ENCODE data around the gene PTPMT1. TPM values are rescaled to one million over a fixed set of nuclear protein-coding genes. Genes with fewer than 3 reads are reported as not detected.
A peak's percentile ranks its signal among the peaks of the same experiment; 100 is the strongest.
"Not testable (repeated sequence)": the region's sequence is repeated elsewhere in the genome, so short reads cannot be mapped to it uniquely, and the experiment has no call there.

PTPMT1 gene
- total RNA-seq, 4 donors from 2014 or later = 67.7 to 92.3 (median 78.7) TPM

DNA sequence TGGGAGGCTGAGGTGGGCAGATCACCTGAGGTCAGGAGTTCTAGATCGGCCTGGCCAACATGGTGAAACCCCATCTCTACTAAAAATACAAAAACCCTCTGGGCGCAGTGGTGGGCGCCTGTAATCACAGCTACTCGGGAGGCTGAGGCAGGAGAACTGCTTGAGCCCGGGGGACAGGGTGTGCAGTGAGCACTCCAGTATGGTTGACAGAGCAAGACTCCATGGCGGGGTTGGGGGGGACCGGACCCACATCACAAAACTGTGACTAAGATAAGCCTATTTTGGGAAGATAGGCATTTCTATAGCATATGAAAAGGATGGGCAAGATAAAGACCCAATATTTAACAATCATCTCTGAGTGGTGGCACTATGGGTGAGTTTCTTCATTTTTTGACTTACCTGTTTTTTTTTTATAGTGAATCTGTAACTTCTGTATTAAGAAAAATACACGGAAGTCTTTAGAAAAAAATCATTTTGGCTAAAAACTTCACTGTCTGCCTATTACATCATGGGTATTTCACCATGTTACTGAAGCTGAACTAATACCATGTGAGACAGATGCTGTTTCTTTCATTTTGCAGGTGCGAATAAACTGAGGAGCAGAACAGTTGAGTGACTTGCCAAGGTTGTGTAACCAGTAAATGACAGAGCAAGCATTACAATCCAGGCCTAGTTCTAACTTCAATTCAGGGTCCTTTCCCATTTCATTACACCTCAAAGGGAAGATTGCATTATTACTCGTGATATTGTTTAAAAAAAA is 14.9 kb upstream of the PTPMT1 start:
- Histone ChIP-seq H3K27me3 (no peaks in the 10 kb centered on the region), H3K4me3 (peak overlapping the region in 1 of 4 donors; percentile 93), H3K4me1 (peaks cover 27 to 57% (median 42%) of the 10 kb centered on the region in 3 donors), H3K9me3 (no peaks in the 10 kb centered on the region), H3K27ac (peak overlapping the region in 3 of 4 donors; percentile 94 to 96 (median 95)), H3K36me3 (peaks cover 0 to 6% (median 0%) of the 10 kb centered on the region in 3 donors)
- no peak for DNase-seq
- intact Hi-C loops (cut with DNase I) = no loop called here
- TF ChIP-seq POLR2A (IDR thresholded peaks at IDR 0.05) = no peak
- TF ChIP-seq, protein P1, sequence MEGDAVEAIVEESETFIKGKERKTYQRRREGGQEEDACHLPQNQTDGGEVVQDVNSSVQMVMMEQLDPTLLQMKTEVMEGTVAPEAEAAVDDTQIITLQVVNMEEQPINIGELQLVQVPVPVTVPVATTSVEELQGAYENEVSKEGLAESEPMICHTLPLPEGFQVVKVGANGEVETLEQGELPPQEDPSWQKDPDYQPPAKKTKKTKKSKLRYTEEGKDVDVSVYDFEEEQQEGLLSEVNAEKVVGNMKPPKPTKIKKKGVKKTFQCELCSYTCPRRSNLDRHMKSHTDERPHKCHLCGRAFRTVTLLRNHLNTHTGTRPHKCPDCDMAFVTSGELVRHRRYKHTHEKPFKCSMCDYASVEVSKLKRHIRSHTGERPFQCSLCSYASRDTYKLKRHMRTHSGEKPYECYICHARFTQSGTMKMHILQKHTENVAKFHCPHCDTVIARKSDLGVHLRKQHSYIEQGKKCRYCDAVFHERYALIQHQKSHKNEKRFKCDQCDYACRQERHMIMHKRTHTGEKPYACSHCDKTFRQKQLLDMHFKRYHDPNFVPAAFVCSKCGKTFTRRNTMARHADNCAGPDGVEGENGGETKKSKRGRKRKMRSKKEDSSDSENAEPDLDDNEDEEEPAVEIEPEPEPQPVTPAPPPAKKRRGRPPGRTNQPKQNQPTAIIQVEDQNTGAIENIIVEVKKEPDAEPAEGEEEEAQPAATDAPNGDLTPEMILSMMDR (IDR thresholded peaks at IDR 0.05) = no peak
- 68 to 79% methylated on average over 10 of the region's 10 CpGs for WGBS, 2 donors

DNA sequence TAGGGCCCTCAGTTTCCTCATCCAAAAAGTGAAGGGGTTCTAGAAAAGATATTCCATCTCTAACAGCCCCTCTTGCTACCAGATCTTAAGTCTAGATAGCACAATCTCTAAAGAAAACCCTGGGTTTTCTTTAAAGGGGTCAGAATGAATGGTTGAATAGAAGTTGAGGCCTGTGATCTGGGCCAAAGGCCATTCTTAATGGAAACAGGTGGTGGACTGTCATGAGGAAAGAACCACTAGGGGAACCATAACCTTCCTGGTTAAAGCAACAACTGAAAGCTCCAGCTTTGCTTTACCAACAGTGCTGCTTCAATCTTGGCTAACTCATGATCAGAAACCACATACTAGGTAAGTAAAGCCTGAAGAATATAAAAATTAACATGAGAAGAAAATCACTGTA is 14.3 kb upstream of the PTPMT1 start:
- Histone ChIP-seq H3K27ac (peak overlapping the region; percentile 52 to 96 (median 94)), H3K27me3 (no peaks in the 10 kb centered on the region), H3K4me3 (peak overlapping the region; percentile 93 to 96 (median 94)), H3K9me3 (no peaks in the 10 kb centered on the region), H3K36me3 (peaks cover 0 to 6% (median 0%) of the 10 kb centered on the region in 3 donors), H3K4me1 (peaks cover 27 to 57% (median 42%) of the 10 kb centered on the region in 3 donors)
- no peak for TF ChIP-seq POLR2A (IDR thresholded peaks at IDR 0.05)
- TF ChIP-seq, protein P1 (IDR thresholded peaks at IDR 0.05) = peak in 2 of 6 experiments; percentile 20 to 50
- intact Hi-C loops (cut with DNase I) = no loop called here
- DNase-seq = no peak

DNA sequence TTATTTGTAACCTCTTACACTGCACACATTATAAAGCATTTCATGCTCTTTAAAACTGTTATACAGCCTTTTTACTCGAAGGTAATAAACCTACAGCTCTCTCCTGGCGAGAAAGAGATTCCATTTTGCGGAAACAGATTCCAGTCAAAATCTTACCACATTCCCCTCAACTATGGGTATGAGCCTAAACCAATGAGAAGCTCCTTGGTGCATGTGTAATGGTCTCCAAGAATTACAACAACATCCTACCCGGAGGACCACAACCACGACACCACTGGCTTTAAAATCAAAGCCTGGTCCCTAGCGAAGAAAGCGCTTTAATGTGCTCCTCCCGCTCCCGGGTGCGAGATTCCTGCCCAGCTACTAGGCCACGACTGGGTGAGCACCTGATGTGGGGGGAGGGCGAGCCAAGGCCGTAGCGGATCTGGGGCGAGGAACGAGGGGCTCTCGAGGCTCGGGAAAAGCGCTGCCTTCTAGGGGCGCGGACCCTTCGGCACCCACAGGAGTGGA is 13.3 kb upstream of the PTPMT1 start:
- peaks cover 27 to 56% (median 39%) of the 10 kb centered on the region in 3 donors for H3K4me1 ChIP-seq

DNA sequence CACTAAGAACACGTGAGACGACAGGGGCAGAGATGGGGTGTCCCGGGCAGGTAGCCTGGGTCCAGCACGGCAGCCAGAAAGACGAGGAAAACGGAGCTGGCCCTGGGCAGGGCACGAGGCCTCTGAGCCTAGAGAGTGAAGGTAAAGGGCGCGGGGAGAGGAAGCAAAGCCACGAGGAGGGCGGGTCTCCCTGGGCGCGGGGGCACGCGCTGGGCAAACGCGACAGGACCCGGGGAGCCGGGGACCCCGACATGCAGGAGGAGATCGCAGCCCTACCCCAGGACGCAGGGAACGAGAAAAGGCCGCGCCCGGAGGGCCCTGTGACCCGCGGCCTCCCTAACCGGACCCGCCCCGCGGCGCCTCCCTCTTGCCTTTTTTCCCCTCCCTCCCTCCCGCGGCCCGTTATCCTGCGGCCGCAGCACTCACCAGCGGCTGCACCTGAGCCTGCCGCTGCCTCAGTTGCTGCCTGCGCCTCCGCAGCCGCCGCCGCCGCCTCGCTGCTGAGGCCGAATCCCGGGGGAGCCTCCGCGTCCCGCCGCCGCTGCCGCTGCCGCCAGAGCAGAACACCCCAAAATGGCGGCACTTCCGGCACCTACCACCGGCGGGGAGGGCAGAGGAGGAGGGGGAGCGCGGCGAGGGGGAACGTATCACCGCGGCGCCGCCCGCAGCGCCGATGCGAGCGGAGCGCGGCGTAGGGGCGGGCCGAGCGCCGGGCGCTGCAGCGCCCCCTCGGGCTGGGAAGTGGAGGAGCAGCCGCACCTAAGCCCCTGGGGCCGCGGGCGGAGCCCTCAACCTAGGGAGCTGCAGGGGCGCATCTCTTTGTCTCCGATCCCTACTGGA is 12.6 kb upstream of the PTPMT1 start, which contains the start of gene CELF1:
Gene CELF1 (minus strand): TSS at position 567 of the 840 bp plus-strand sequence. CDS start 53,609 bp downstream, outside the sequence.
- H3K27ac ChIP-seq = peak within 1 kb of the TSS; percentile 94 to 96 (median 96)
- 1% methylated on average over 15 to 25 of the region's 89 CpGs for WGBS, 2 donors
- peak in 3 of 4 donors; percentile 38 to 74 (median 44) for TF ChIP-seq POLR2A (IDR thresholded peaks at IDR 0.05)
- TF ChIP-seq, protein P1 (IDR thresholded peaks at IDR 0.05) = peak; percentile 81 to 99 (median 93)
- H3K4me1 ChIP-seq = peaks cover 24 to 50% (median 32%) of the 10 kb centered on the region in 3 donors
- no peaks in the 10 kb centered on the region for H3K9me3 ChIP-seq
- DNase-seq = peak; percentile 54
- H3K36me3 ChIP-seq = peaks cover 0 to 6% (median 0%) of the 10 kb centered on the region in 3 donors
- H3K4me3 ChIP-seq = peak within 1 kb of the TSS; percentile 93 to 96 (median 94)
- intact Hi-C loops (cut with DNase I) = no loop called here
- no peaks in the 10 kb centered on the region for H3K27me3 ChIP-seq

More for the DNA sequence above, 13.3 kb upstream of the PTPMT1 start:
- TF ChIP-seq POLR2A (IDR thresholded peaks at IDR 0.05) = no peak
- Histone ChIP-seq H3K9me3 (no peaks in the 10 kb centered on the region), H3K36me3 (peaks cover 0 to 6% (median 0%) of the 10 kb centered on the region in 3 donors), H3K27me3 (no peaks in the 10 kb centered on the region), H3K27ac (peak overlapping the region; percentile 94 to 96 (median 96)), H3K4me3 (peak overlapping the region; percentile 93 to 96 (median 94))
- WGBS, 2 donors = 1 to 3% methylated on average over 5 to 7 of the region's 22 CpGs
- intact Hi-C loops (cut with DNase I) = no loop called here
- no peak for DNase-seq

DNA sequence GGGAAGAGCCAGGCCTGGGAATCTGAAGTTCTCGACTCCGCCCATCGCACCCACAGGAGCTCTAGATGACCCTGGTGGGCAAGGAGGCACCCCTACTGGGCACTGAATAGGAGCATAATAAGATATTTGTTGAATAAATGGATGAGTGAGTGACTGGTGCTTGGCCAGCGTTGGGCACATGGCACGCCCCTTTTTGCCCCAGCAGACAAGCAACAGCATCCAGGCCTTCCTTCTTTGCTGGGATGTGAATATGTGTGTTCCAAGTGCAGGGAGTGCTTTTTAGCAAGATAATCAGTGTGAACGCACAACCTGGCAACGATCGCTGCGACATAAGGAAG is 12.0 kb upstream of the PTPMT1 start:
- H3K27ac ChIP-seq = peak overlapping the region; percentile 94 to 96 (median 96)
- TF ChIP-seq, protein P1 (IDR thresholded peaks at IDR 0.05) = no peak
- TF ChIP-seq POLR2A (IDR thresholded peaks at IDR 0.05) = no peak
- peaks cover 21 to 44% (median 26%) of the 10 kb centered on the region in 3 donors for H3K4me1 ChIP-seq
- WGBS, 2 donors = 16 to 26% methylated on average over 6 to 7 of the region's 9 CpGs
- intact Hi-C loops (cut with DNase I) = no loop called here
- no peak for DNase-seq
- peaks cover 0 to 6% (median 0%) of the 10 kb centered on the region in 3 donors for H3K36me3 ChIP-seq
- H3K27me3 ChIP-seq = no peaks in the 10 kb centered on the region
- H3K9me3 ChIP-seq = no peaks in the 10 kb centered on the region
- H3K4me3 ChIP-seq = peak overlapping the region; percentile 93 to 96 (median 94)

DNA sequence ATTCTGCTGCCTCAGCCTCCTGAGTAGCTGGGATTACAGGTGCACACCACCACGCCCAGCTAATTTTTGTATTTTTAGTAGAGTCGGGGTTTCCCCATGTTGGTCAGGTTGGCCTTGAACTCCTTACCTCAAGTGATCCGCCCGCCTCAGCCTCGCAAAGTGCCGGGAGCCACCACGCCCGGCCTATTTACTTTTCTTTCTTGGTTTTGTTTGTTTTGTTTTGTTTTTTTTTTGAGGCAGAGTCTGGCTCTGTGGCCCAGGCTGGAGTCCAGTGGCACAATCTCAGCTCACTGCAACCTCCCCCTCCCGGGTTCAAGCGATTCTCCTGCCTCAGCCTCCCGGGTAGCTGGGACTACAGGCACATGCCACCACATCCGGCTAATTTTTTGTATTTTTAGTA is 8.4 kb upstream of the PTPMT1 start:
- H3K4me1 ChIP-seq; H3K36me3 ChIP-seq; intact Hi-C loops (cut with DNase I); DNase-seq; H3K27ac ChIP-seq; H3K4me3 ChIP-seq; H3K9me3 ChIP-seq; H3K27me3 ChIP-seq: not testable (repeated sequence)
- 76 to 85% methylated on average over 9 to 12 of the region's 12 CpGs for whole genome bisulfite sequencing, 2 donors
